Medulla oblongata (tissue), 1 donor: ENCODE results near the gene CD82.

Experiments
- DNase-seq: peaks from one replicate; pipeline ENCODE4 v3.0.0-alpha.2; 2015; ENCODE audit errors: extremely low spot score

CD82 gene

GRCh38 chr11:44565211-44565952, at the start of gene CD82:
TSS of gene CD82 (plus strand) at chr11:44565663. CDS start at chr11:44594663, 29,000 bp downstream.
- peak; percentile 99 for DNase-seq

DNA sequence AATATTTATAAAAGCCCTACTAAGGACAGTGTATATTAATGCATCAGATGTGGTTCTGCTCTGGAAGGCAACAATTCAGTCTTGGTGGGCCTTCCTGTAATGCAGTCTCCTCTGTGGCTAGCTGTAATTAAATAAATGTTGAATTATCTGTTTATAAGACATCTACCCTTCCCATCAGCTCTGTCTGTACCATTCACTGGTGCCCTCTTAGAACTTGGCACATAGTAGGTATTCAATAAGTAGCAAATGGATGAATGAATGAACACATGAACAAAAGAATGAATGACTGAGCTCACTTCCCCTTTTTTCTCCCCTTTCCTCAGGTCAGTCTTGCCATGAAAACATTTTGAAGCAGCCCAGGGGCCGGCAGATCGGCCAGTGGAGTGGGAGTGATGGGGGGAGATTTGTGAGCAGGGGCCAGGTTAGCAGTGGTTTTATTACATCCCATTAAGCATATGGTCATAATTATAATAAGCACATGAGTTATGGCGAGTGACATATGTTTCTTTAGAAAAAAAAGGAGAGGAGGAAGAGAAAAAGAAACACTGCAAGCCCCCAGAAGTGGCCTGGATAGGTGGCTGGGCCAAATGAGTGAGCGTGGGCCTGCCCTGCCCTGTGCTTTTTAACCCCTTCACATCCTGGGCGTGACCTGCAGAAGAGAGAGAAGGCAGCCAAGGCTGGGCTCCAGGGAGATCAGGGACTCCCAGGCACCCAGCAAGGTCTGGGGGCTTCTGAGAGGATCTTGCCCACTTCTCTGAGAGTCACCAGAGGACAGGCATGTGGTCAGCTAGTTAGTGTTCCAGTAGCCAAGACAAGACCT, 48.6 kb upstream of the CD82 start:
- DNase-seq = no peak

DNA sequence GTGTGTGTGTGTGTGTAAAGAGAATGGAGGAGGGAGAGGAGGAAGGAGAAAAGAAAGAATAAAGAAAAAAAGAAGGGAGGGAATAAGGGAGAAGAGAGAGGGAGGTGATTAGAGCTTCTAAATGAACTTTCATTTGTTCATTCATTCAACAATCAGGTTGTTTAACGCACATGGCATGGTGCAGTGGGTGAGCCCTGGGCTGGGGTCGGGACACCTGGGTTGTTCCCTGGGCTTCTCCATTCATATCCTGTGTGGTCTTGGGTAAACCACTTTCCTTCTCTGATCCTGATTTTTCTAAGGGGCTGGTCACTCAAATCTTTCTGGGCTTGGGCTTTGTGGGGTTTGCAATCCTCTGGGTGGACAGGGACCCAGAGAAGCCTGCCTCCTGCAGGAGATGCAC, 47.9 kb upstream of the CD82 start:
- no peak for DNase-seq

- no peak for DNase-seq
These were observed 46.4 kb upstream of the CD82 start for GRCh38 chr11:44518968-44519550.

GRCh38 chr11:44519989-44520737, 45.3 kb upstream of the CD82 start:
- no peak for DNase-seq

DNA sequence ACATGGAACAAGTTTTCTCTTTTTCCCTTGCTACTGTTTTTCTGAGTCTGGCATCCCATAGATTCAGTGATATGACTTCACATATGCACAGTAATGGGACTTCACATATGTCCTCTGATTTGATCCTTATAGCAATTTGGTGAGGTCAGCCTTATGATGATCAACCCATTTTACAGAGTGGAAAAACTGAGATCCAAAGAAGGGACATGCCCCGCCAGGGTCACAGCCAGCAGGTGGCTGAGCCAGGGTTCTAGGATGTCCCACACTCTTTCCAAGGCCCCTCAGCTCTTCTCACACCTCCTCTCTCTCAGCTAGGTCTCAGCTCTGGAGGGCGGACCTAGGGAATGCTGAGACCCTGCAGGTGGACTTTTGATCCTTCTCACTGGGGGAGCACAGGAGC, 44.3 kb upstream of the CD82 start:
- DNase-seq = no peak

GRCh38 chr11:44522294-44522693, 43.2 kb upstream of the CD82 start:
- DNase-seq = no peak

DNA sequence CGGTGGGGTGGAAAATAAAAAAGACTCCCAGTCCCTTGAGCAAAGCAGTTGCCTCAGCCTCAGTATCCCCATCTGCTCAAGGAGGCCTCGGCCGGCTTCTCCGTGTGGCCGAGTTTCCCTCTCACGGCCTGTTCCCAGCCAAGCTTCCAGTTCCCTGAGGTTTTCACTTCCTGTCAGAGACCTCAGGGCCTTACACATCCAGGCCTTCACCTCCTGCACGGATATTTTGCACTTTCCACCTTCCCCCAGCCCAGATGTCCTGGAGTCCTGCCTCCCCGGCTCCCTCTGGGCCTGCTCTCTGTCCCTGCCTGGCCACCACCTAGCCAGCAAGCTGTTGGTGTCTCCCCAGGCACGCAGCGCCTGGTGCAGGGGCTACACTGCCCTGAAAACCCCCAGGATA, 41.1 kb upstream of the CD82 start:
- DNase-seq = no peak

DNA sequence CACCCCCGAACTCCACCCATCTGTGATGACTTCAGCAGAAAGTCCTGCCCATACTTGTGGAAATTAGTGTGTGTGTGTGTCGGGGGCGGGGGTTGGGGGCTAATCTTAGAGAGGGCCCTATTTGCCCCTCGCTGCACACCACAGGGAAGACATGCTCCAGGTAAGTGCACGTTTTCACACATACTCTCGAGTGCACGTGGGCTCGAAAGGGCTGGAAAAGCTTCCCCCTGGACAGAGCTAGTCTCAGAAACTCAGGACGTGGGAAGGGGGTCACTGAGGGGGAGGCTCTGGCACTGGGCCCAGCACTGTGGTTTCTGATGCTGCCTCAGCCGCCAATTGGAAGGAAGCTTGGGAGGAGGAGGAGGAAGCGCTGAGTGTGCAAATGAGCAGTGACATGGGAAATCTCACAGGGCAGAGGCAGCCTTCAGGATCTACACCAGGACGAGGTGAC, 40.7 kb upstream of the CD82 start:
- no peak for DNase-seq

- no peak for DNase-seq
These were observed 39.8 kb upstream of the CD82 start for GRCh38 chr11:44525473-44526252.

GRCh38 chr11:44526438-44526837, 39.0 kb upstream of the CD82 start:
- DNase-seq = no peak

DNA sequence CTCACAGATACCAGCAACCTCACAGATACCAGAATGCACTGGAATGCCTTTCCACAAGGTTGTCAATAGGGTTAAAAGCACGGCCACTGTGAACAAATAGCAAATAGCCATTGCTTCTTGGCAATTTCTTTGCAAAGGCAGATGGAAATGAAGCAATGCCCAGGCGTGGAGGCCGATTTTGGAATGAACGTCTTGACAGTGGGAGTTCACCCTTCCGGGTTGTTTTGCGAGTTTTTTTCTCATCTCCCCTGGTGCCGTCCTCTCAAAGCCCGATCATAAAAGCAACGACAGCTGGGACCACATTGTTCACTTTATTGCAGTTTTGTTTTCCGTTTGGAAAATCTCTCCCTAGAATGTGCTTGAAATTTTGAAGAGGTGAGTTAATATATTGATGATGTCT, 38.0 kb upstream of the CD82 start:
- DNase-seq = no peak

- no peak for DNase-seq
These were observed 37.4 kb upstream of the CD82 start for GRCh38 chr11:44528103-44528502.

GRCh38 chr11:44528581-44528980, 36.9 kb upstream of the CD82 start:
- no peak for DNase-seq

- no peak for DNase-seq
These were observed 35.5 kb upstream of the CD82 start for GRCh38 chr11:44529895-44530412.

DNA sequence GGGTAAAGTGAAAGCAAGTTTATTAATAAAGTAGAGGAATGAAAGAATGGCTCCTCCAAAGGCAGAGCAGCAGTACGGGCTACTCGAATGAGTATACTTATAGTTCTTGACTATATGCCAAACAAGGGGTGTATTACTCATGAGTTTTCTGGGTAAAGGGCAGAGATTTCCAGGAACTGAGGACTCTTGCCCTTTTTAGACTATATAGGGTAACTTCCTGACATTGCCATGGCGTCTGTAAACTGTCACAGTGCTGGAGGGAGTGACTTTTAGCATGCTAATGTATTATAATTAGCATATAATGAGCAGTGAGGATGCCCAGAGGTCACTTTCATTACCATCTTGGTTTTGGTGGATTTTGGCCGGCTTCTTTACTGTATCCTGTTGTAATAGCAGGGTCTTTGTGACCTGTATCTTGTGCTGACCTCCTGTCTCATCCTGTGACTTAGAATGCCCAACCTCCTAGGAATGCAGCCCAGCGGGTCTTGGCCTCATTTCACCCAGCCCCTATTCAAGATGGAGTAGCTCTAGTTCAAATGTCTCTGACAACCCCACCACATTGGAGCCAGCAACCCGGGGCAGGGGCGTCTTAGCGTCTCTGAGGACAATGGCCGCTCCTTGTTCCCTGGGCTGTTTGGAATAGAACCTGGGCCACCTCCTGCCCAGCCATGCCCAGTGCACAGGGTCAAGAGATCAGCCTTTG, 34.9 kb upstream of the CD82 start:
- no peak for DNase-seq

GRCh38 chr11:44531116-44531504, 34.4 kb upstream of the CD82 start:
- no peak for DNase-seq

- no peak for DNase-seq
These were observed 33.8 kb upstream of the CD82 start for GRCh38 chr11:44531636-44532035.

DNA sequence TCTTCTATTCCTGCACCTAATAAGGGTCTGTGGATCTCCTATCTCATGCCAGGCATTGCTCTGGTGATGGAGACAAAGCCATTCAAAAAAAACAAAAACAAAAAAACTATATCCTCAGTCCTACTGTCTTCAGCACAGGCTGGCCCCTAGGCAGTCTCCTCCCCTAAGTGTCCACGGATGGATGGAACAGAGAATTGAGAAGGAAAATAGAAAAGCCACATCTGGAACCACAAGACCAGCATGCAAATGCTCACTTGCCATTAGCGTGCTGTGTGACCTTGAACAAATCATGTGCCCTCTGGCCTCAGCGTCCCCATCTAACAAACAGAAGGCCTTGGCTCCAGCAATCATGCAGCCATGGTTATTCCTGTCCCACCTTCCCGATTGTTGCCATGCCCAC, 32.7 kb upstream of the CD82 start:
- no peak for DNase-seq
